Upper lobe of left lung (tissue), 6 donors: ENCODE data around the gene MUL1. TPM values are rescaled to one million over a fixed set of nuclear protein-coding genes. Genes with fewer than 3 reads are reported as not detected.
A peak's percentile ranks its signal among the peaks of the same experiment; 100 is the strongest.
"Not testable (repeated sequence)": the region's sequence is repeated elsewhere in the genome, so short reads cannot be mapped to it uniquely, and the experiment has no call there.

Source experiments
- ATAC-seq, 2 donors: fragments of 200-7000 bp; cut with Tn5 transposase; one replicate each; pipeline ENCODE4 v1.9.1; 2022; ENCODE audit warnings: mild to moderate bottlenecking in 2 of 2, moderate library complexity in 2 of 2; ENCODE audit not compliant: low FRiP score in 2 of 2
- DNase-seq, 2 donors: peaks; one replicate each; pipeline ENCODE4 v3.0.0-alpha.2; 2019 to 2020
- H3K27ac ChIP-seq, 4 donors: fragments of 200-600 bp; sonication (generic); one replicate each; pipeline ENCODE4 v1.5.1; 2016 to 2019
- H3K27me3 ChIP-seq, 4 donors: fragments of 200-600 bp; sonication (generic); one replicate each; pipeline ENCODE4 v1.5.1; 2017 to 2019
- H3K36me3 ChIP-seq, 4 donors: fragments of 200-600 bp; sonication (generic); one replicate each; pipeline ENCODE4 v1.5.1; 2016 to 2019
- H3K4me1 ChIP-seq, 4 donors: fragments of 200-600 bp; sonication (generic); one replicate each; pipeline ENCODE4 v1.5.1; 2018 to 2019
- H3K4me3 ChIP-seq, 4 donors: fragments of 200-600 bp; sonication (generic); one replicate each; pipeline ENCODE4 v1.5.1; 2017 to 2019; ENCODE audit warnings: mild to moderate bottlenecking in 2 of 4, moderate library complexity in 1 of 4
- H3K9me3 ChIP-seq, 4 donors: fragments of 200-600 bp; sonication (generic); one replicate each; pipeline ENCODE4 v1.5.1; 2018 to 2019
- CTCF ChIP-seq, 6 experiments: fragments of 450-650 bp in 4 of 6; fragments of 200-600 bp in 2 of 6; sonication (generic) in 2 of 6; IDR thresholded peaks; one replicate each; pipeline ENCODE4 v1.5.1; 2016 to 2019; ENCODE audit warnings: antibody characterized with exemption in 6 of 6
- EP300 ChIP-seq, 4 donors: sonication (generic); formaldehyde crosslinking; IDR thresholded peaks; one replicate each; pipeline ENCODE4 v1.5.1; 2017; ENCODE audit warnings: antibody characterized with exemption in 4 of 4, control low read depth in 2 of 4
- POLR2A ChIP-seq, 4 donors: fragments of 450-650 bp; IDR thresholded peaks; one replicate each; pipeline ENCODE4 v1.5.1; 2016 to 2017; ENCODE audit warnings: antibody characterized with exemption in 4 of 4, mild to moderate bottlenecking in 2 of 4
- POLR2AphosphoS5 ChIP-seq, 2 donors: sonication (generic); formaldehyde crosslinking; IDR thresholded peaks; one replicate each; pipeline ENCODE4 v1.5.1; 2017; ENCODE audit warnings: antibody characterized with exemption in 2 of 2
- WGBS, 2 donors: methylation state at CpG; one replicate each; pipeline ENCODE4 v1.1.5; 2017 to 2018; 5-methylcytosine and 5-hydroxymethylcytosine counted together
- total RNA-seq, 6 donors: library from RNA; depleted of rRNA in 4 of 6; stranded (reverse); fragments of >200 nt in 4 of 6; gene quantifications; one replicate each; pipeline versions ENCODE4 v1.1.0 to v1.2.1, GENCODE V29; 2016 to 2021
- donor health status: DM: no; HTN: no; CAD: no; lungs with moderate emphysema.
- donor health status: DM: no; HTN: yes; CAD: no; lungs with severe emphysema.

Gene MUL1
- total RNA-seq, 6 donors from 2014 or later = 15.7 to 39.3 (median 30.8) TPM

GRCh38 chr1:20528221-20528620 is 20.3 kb upstream of the MUL1 start:
- 63% methylated on average over 7 of the region's 7 CpGs for WGBS, 2 donors
- ATAC-seq = no peak
- TF ChIP-seq EP300 (IDR thresholded peaks at IDR 0.05) (no peak), CTCF (IDR thresholded peaks at IDR 0.05) (no peak), POLR2A (IDR thresholded peaks at IDR 0.05) (no peak), POLR2AphosphoS5 (IDR thresholded peaks at IDR 0.05) (no peak)
- H3K4me1 ChIP-seq = no peaks in the 10 kb centered on the region
- H3K27me3 ChIP-seq = no peaks in the 10 kb centered on the region
- no peak overlapping the region for H3K4me3 ChIP-seq
- no peaks in the 10 kb centered on the region for H3K36me3 ChIP-seq
- no peak overlapping the region for H3K27ac ChIP-seq
- DNase-seq = peak in 1 of 2 donors; percentile 35
- no peaks in the 10 kb centered on the region for H3K9me3 ChIP-seq

GRCh38 chr1:20526267-20526666 is 18.3 kb upstream of the MUL1 start:
- ATAC-seq = no peak
- Histone ChIP-seq H3K27ac (no peak overlapping the region), H3K4me1 (peaks cover 0 to 6% (median 0%) of the 10 kb centered on the region in 4 donors), H3K36me3 (no peaks in the 10 kb centered on the region), H3K4me3 (no peak overlapping the region), H3K27me3 (no peaks in the 10 kb centered on the region), H3K9me3 (no peaks in the 10 kb centered on the region)
- 82 to 92% methylated on average over 6 of the region's 6 CpGs for WGBS, 2 donors
- TF ChIP-seq POLR2AphosphoS5 (IDR thresholded peaks at IDR 0.05) (no peak), CTCF (IDR thresholded peaks at IDR 0.05) (no peak), EP300 (IDR thresholded peaks at IDR 0.05) (no peak)
- DNase-seq = no peak

GRCh38 chr1:20521960-20522861 is 14.3 kb upstream of the MUL1 start:
- TF ChIP-seq CTCF (IDR thresholded peaks at IDR 0.05) = peak; percentile 72 to 88 (median 80)
- TF ChIP-seq POLR2AphosphoS5 (IDR thresholded peaks at IDR 0.05) = no peak
- Histone ChIP-seq H3K36me3 (no peaks in the 10 kb centered on the region), H3K9me3 (no peaks in the 10 kb centered on the region), H3K27me3 (no peaks in the 10 kb centered on the region), H3K4me1 (peaks cover 0 to 6% (median 0%) of the 10 kb centered on the region in 4 donors), H3K4me3 (no peak overlapping the region), H3K27ac (no peak overlapping the region)
- DNase-seq (peak in 1 of 2 donors; percentile 57), ATAC-seq (peak; percentile 37 to 89)
- 8 to 24% methylated on average over 14 to 17 of the region's 17 CpGs for WGBS, 2 donors

- H3K9me3 ChIP-seq, DNase-seq, H3K27ac ChIP-seq, H3K4me1 ChIP-seq, H3K4me3 ChIP-seq, H3K27me3 ChIP-seq, ATAC-seq, H3K36me3 ChIP-seq: not testable (repeated sequence)
- WGBS, 2 donors = 45 to 46% methylated on average over 6 to 7 of the region's 7 CpGs
These were observed 11.8 kb upstream of the MUL1 start for GRCh38 chr1:20519609-20520262.

- ATAC-seq (no peak), DNase-seq (no peak)
- H3K4me3 ChIP-seq = no peak overlapping the region
- WGBS, 2 donors = 50 to 60% methylated on average over 6 of the region's 6 CpGs
- no peaks in the 10 kb centered on the region for H3K27me3 ChIP-seq
- TF ChIP-seq POLR2AphosphoS5 (IDR thresholded peaks at IDR 0.05) = no peak
- TF ChIP-seq CTCF (IDR thresholded peaks at IDR 0.05) = no peak
- H3K36me3 ChIP-seq = no peaks in the 10 kb centered on the region
- peaks cover 6 to 14% (median 12%) of the 10 kb centered on the region in 4 donors for H3K4me1 ChIP-seq
- H3K9me3 ChIP-seq = no peaks in the 10 kb centered on the region
- H3K27ac ChIP-seq = no peak overlapping the region
These were observed 3.8 kb upstream of the MUL1 start for GRCh38 chr1:20511518-20512428.
